MM.1S (cell line): Measurements from ENCODE around the gene DAB1.

Source experiments
- DNase-seq: peaks from one replicate; pipeline ENCODE4 v3.0.0-alpha.2; 2015
- H2AFZ ChIP-seq: fragments of 300-600 bp; sonication (generic); 2 replicates; pipeline ENCODE4 v1.6.0; 2016; ENCODE audit warnings: antibody characterized with exemption, low read length
- H3F3A ChIP-seq: fragments of 300-600 bp; sonication (generic); 2 replicates; pipeline ENCODE4 v1.6.1; 2016; ENCODE audit warnings: mild to moderate bottlenecking, antibody characterized with exemption, low read length, moderate library complexity, mixed read lengths; ENCODE audit not compliant: insufficient read depth
- H3K27ac ChIP-seq: fragments of 300-600 bp; sonication (generic); 2 replicates; pipeline ENCODE4 v1.5.1; 2016; ENCODE audit warnings: mild to moderate bottlenecking, low read length
- H3K27me3 ChIP-seq: fragments of 300-600 bp; sonication (generic); replicated peaks from 2 replicates; pipeline ENCODE4 v1.6.0; 2016; ENCODE audit warnings: low read length; ENCODE audit not compliant: insufficient read depth
- H3K36me3 ChIP-seq: fragments of 300-600 bp; sonication (generic); replicated peaks from 2 replicates; pipeline ENCODE4 v1.6.1; 2016; ENCODE audit warnings: mild to moderate bottlenecking, low read length, mixed read lengths; ENCODE audit not compliant: insufficient read depth
- H3K4me1 ChIP-seq: fragments of 300-600 bp; sonication (generic); 2 replicates; pipeline ENCODE4 v1.6.1; 2016; ENCODE audit warnings: low read length, mixed read lengths
- H3K4me2 ChIP-seq: fragments of 300-600 bp; sonication (generic); 2 replicates; pipeline ENCODE4 v1.6.0; 2016; ENCODE audit warnings: low read depth, low read length
- H3K4me3 ChIP-seq: fragments of 300-600 bp; sonication (generic); 2 replicates; pipeline ENCODE4 v1.5.1; 2016; ENCODE audit warnings: low read length, mixed read lengths
- H3K79me2 ChIP-seq: fragments of 300-600 bp; sonication (generic); 2 replicates; pipeline ENCODE4 v1.6.1; 2016; ENCODE audit warnings: mixed run types, low read length, mixed read lengths
- H3K9ac ChIP-seq: fragments of 300-600 bp; sonication (generic); 2 replicates; pipeline ENCODE4 v1.6.1; 2016; ENCODE audit warnings: low read length, mixed read lengths
- H3K9me2 ChIP-seq: fragments of 300-600 bp; sonication (generic); replicated peaks from 2 replicates; pipeline ENCODE4 v1.6.1; 2016; ENCODE audit warnings: mild to moderate bottlenecking, low read length, mixed read lengths; ENCODE audit not compliant: insufficient read depth
- H3K9me3 ChIP-seq: fragments of 300-600 bp; sonication (generic); replicated peaks from 2 replicates; pipeline ENCODE4 v1.6.1; 2016; ENCODE audit warnings: mild to moderate bottlenecking, low read length, mixed read lengths; ENCODE audit not compliant: insufficient read depth
- H4K20me1 ChIP-seq: fragments of 300-600 bp; sonication (generic); 2 replicates; pipeline ENCODE4 v1.6.1; 2016; ENCODE audit warnings: mild to moderate bottlenecking, low read length, moderate library complexity, mixed read lengths; ENCODE audit not compliant: insufficient read depth
- EZH2 ChIP-seq: fragments of 300-600 bp; sonication (generic); optimal IDR thresholded peaks from 2 replicates; pipeline ENCODE3; 2017; ENCODE audit warnings: low read depth, mild to moderate bottlenecking, antibody characterized with exemption, low read length, mixed read lengths
- EZH2phosphoT487 ChIP-seq: fragments of 300-600 bp; sonication (generic); IDR thresholded peaks from 2 replicates; pipeline ENCODE4 v1.6.1; 2018; ENCODE audit warnings: antibody characterized with exemption, low read length
- TF ChIP-seq, protein P1 (sequence below): fragments of 300-600 bp; sonication (generic); IDR thresholded peaks from 2 replicates; pipeline ENCODE4 v1.5.1; 2016; ENCODE audit warnings: antibody characterized with exemption, low read length, mixed read lengths

Gene DAB1

DNA sequence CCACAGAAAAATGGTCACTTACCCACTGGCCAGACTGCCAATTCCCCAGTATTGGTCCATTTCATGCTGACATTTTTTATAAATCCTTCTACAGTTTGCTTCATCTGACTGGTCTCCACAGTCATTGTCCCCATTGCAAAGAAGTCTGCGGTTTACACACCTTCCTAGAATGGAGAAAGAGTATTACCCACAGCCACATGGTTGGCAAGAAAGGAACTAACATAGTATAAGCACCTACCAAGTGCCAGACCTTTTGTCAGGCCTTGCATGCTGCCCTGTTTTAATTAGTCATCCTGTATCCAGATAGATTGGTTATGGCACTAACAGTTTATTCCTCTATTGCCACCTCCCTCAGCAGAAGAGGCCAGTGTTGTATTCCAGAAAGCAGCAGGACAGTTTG lies 469.2 kb downstream of the DAB1 start:
- H3K4me1 ChIP-seq: no peaks in the 10 kb centered on the region
- H3K27me3 ChIP-seq: no peaks in the 10 kb centered on the region
- no peaks in the 10 kb centered on the region for H3K9me2 ChIP-seq
- H3K4me3 ChIP-seq: no peak overlapping the region
- H3K79me2 ChIP-seq: no peaks in the 10 kb centered on the region
- H3K36me3 ChIP-seq: no peaks in the 10 kb centered on the region
- DNase-seq: no peak
- no peaks in the 10 kb centered on the region for H3F3A ChIP-seq
- no peaks in the 10 kb centered on the region for H4K20me1 ChIP-seq
- H2AFZ ChIP-seq: no peak overlapping the region
- no peaks in the 10 kb centered on the region for H3K9me3 ChIP-seq
- no peak overlapping the region for H3K27ac ChIP-seq
- H3K4me2 ChIP-seq: no peak overlapping the region
- H3K9ac ChIP-seq: no peak overlapping the region
- TF ChIP-seq EZH2phosphoT487 (no peak), EZH2 (no peak)
- TF ChIP-seq, protein P1, sequence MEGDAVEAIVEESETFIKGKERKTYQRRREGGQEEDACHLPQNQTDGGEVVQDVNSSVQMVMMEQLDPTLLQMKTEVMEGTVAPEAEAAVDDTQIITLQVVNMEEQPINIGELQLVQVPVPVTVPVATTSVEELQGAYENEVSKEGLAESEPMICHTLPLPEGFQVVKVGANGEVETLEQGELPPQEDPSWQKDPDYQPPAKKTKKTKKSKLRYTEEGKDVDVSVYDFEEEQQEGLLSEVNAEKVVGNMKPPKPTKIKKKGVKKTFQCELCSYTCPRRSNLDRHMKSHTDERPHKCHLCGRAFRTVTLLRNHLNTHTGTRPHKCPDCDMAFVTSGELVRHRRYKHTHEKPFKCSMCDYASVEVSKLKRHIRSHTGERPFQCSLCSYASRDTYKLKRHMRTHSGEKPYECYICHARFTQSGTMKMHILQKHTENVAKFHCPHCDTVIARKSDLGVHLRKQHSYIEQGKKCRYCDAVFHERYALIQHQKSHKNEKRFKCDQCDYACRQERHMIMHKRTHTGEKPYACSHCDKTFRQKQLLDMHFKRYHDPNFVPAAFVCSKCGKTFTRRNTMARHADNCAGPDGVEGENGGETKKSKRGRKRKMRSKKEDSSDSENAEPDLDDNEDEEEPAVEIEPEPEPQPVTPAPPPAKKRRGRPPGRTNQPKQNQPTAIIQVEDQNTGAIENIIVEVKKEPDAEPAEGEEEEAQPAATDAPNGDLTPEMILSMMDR: no peak

DNA sequence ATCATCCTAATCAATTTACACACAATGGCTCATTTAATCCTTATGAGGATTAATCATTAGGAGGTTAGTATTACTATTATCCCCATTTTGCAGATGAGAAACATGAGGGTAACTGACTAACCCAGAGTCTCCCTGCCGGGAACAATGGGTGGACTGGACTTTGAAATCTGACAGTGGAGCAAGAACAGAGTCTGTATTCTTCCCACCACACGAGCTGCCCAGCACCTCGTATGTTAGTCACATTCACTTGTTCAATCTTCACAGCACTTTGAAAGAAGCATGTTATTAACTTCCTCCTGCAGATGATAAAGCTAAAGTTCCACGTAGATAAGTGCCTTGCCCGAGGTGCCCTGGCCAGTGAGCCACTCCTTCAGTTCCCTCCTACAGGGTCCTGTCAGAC lies 470.5 kb downstream of the DAB1 start:
- no peaks in the 10 kb centered on the region for H3K27me3 ChIP-seq
- H3K9me2 ChIP-seq: no peaks in the 10 kb centered on the region
- no peaks in the 10 kb centered on the region for H3K4me1 ChIP-seq
- TF ChIP-seq, protein P1: no peak
- TF ChIP-seq EZH2 (no peak), EZH2phosphoT487 (no peak)
- no peak overlapping the region for H3K27ac ChIP-seq
- no peaks in the 10 kb centered on the region for H3K9me3 ChIP-seq
- H3F3A ChIP-seq: no peaks in the 10 kb centered on the region
- no peaks in the 10 kb centered on the region for H4K20me1 ChIP-seq
- H3K36me3 ChIP-seq: no peaks in the 10 kb centered on the region
- H3K9ac ChIP-seq: no peak overlapping the region
- H3K4me2 ChIP-seq: no peak overlapping the region
- H3K79me2 ChIP-seq: no peaks in the 10 kb centered on the region
- no peak overlapping the region for H2AFZ ChIP-seq
- H3K4me3 ChIP-seq: no peak overlapping the region
- no peak for DNase-seq

DNA sequence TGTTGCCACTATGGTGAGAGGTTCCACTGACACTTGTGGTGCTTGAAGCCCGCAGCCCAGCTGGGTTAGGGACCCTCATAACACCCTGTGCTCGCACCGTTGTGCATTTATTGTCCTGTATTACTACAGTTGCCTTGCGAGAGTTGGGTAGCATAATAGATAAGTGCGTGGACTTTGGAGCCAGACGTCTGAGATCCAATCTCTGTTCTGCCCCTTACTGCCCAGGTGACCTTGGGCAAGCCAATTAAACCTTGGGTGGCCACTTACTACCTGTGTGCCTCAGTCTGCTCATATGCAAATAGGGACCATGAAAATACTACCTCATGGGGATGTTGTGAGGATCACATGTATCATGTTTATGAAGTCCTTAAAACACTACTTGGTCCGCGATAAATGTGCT lies 471.4 kb downstream of the DAB1 start:
- H3F3A ChIP-seq: no peaks in the 10 kb centered on the region
- no peak overlapping the region for H3K27ac ChIP-seq
- no peak for DNase-seq
- H3K9ac ChIP-seq: no peak overlapping the region
- H2AFZ ChIP-seq: no peak overlapping the region
- H3K4me1 ChIP-seq: no peaks in the 10 kb centered on the region
- no peaks in the 10 kb centered on the region for H3K9me3 ChIP-seq
- H3K9me2 ChIP-seq: no peaks in the 10 kb centered on the region
- TF ChIP-seq EZH2: no peak
- TF ChIP-seq, protein P1: no peak
- TF ChIP-seq EZH2phosphoT487: no peak
- no peaks in the 10 kb centered on the region for H3K36me3 ChIP-seq
- H3K4me3 ChIP-seq: no peak overlapping the region
- H3K27me3 ChIP-seq: no peaks in the 10 kb centered on the region
- no peaks in the 10 kb centered on the region for H4K20me1 ChIP-seq
- H3K4me2 ChIP-seq: no peak overlapping the region
- no peaks in the 10 kb centered on the region for H3K79me2 ChIP-seq
